Measurements from ENCODE around the gene SLC44A5. TPM values are rescaled to one million over a fixed set of nuclear protein-coding genes. Genes with fewer than 3 reads are reported as not detected.
"Not testable (repeated sequence)": the region's sequence is repeated elsewhere in the genome, so short reads cannot be mapped to it uniquely, and the experiment has no call there.

Gene SLC44A5
- under 1 TPM in 2 of 4 donors, not detected in 2; 0.15 to 0.58 TPM for total RNA-seq

DNA sequence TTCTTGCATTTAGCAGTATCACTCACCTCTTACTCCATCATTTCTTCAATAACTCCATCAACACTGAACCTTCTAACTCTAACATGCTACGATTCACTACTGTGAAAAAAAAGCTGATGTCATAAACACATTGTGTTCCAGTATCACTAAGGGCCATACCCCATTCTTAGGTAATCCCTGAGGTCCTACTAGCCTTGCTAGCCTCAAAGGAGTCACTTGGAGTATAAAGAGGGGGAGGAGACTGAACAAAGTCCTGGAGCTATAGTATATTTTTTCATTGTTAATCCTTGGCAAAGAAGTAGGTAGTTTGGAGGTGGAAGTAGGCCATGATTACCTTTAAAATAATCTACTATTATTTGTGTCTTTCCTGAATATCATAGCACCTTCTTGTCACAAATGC, at the start of gene SLC44A5:
SLC44A5 (minus strand) TSS at position 101 of the 400 bp plus-strand sequence. CDS start 69,667 bp downstream, outside the sequence.
- no peaks in the 10 kb centered on the region for H3K36me3 ChIP-seq
- DNase-seq: no peak

GRCh38 chr1:75655931-75656330, 45.0 kb upstream of the SLC44A5 start:
- Histone ChIP-seq H3K36me3 (no peaks in the 10 kb centered on the region), H3K9me3 (no peaks in the 10 kb centered on the region), H3K4me1 (no peaks in the 10 kb centered on the region), H3K27ac (no peak overlapping the region), H3K27me3 (no peaks in the 10 kb centered on the region), H3K4me3 (no peak overlapping the region)
- intact Hi-C loops (cut with DNase I; ENCODE audit: low total_unique reads) (no loop called here), in situ Hi-C loops (cut with MboI; ENCODE audit: low sequenced_read_pairs in 4 of 4) (no loop called here)
- ATAC-seq (no peak), DNase-seq (no peak)
- TF ChIP-seq POLR2A (IDR thresholded peaks at IDR 0.05): no peak
- TF ChIP-seq CTCF (IDR thresholded peaks at IDR 0.05 in 4 of 5, conservative IDR thresholded peaks at IDR 0.05 in 1 of 5): no peak

More for the DNA sequence above, at the start of gene SLC44A5:
- H3K27ac ChIP-seq: no peak within 1 kb of the TSS
- H3K4me3 ChIP-seq: no peak within 1 kb of the TSS
- TF ChIP-seq POLR2A (IDR thresholded peaks at IDR 0.05) (no peak), CTCF (IDR thresholded peaks at IDR 0.05 in 4 of 5, conservative IDR thresholded peaks at IDR 0.05 in 1 of 5) (no peak)
- intact Hi-C loops (cut with DNase I; ENCODE audit: low total_unique reads) (no loop called here), in situ Hi-C loops (cut with MboI; ENCODE audit: low sequenced_read_pairs in 4 of 4) (loop anchor here in 1 of 4 donors (25.0 kb wide), 1 partner anchor 349 kb away; no protein-coding TSS in a partner anchor)
- no peak for ATAC-seq
- H3K27me3 ChIP-seq: peaks cover 28 to 45% (median 34%) of the 10 kb centered on the region in 3 donors
- no peaks in the 10 kb centered on the region for H3K9me3 ChIP-seq
- peaks cover 14 to 16% of the 10 kb centered on the region in 2 donors for H3K4me1 ChIP-seq

DNA sequence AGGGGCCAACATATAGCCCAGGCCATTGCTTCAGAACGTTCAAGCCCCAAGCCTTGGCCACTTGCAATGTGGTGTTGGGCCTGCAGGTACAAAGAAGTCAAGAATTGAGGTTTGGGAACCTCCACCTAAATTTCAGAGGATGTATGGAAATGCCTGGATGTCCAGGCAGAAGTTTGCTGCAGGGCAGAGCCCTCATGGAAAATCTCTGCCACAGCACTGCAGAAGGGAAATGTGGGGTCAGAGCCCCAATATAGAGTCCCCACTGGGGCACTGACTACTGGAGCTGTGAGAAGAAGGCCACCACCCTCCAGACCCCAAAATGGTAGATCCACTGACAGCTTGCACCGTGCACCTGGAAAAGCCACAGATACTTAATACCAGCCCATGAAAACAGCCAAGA, 36.3 kb upstream of the SLC44A5 start:
- DNase-seq; H3K4me3 ChIP-seq; H3K4me1 ChIP-seq; H3K27ac ChIP-seq; H3K27me3 ChIP-seq; H3K9me3 ChIP-seq; H3K36me3 ChIP-seq; intact Hi-C loops (cut with DNase I; ENCODE audit: low total_unique reads); ATAC-seq: not testable (repeated sequence)
- in situ Hi-C loops (cut with MboI; ENCODE audit: low sequenced_read_pairs in 4 of 4): loop anchor here in 1 of 4 donors (25.0 kb wide), 1 partner anchor 410 kb away; no protein-coding TSS in a partner anchor

- intact Hi-C loops (cut with DNase I; ENCODE audit: low total_unique reads); DNase-seq; H3K4me1 ChIP-seq; H3K9me3 ChIP-seq; H3K36me3 ChIP-seq; ATAC-seq; H3K4me3 ChIP-seq; H3K27ac ChIP-seq; H3K27me3 ChIP-seq: not testable (repeated sequence)
- in situ Hi-C loops (cut with MboI; ENCODE audit: low sequenced_read_pairs in 4 of 4): loop anchor here in 1 of 4 donors (25.0 kb wide), 1 partner anchor 408 kb away; no protein-coding TSS in a partner anchor
Observed at GRCh38 chr1:75645153-75645552, 34.2 kb upstream of the SLC44A5 start.

- no peak for ATAC-seq
- no peak for TF ChIP-seq CTCF (IDR thresholded peaks at IDR 0.05 in 4 of 5, conservative IDR thresholded peaks at IDR 0.05 in 1 of 5)
- TF ChIP-seq POLR2A (IDR thresholded peaks at IDR 0.05): no peak
Observed at GRCh38 chr1:75643460-75643859, 32.5 kb upstream of the SLC44A5 start.

GRCh38 chr1:75641325-75641724, 30.4 kb upstream of the SLC44A5 start:
- no peaks in the 10 kb centered on the region for H3K4me1 ChIP-seq
- intact Hi-C loops (cut with DNase I; ENCODE audit: low total_unique reads): no loop called here
- ATAC-seq (no peak), DNase-seq (no peak)
- TF ChIP-seq POLR2A (IDR thresholded peaks at IDR 0.05) (no peak), CTCF (IDR thresholded peaks at IDR 0.05 in 4 of 5, conservative IDR thresholded peaks at IDR 0.05 in 1 of 5) (no peak)
- no peak overlapping the region for H3K4me3 ChIP-seq
- no peaks in the 10 kb centered on the region for H3K36me3 ChIP-seq
- no peaks in the 10 kb centered on the region for H3K27me3 ChIP-seq
- in situ Hi-C loops (cut with MboI; ENCODE audit: low sequenced_read_pairs in 4 of 4): loop anchor here in 1 of 4 donors (25.0 kb wide), 1 partner anchor 404 kb away; no protein-coding TSS in a partner anchor
- no peaks in the 10 kb centered on the region for H3K9me3 ChIP-seq
- H3K27ac ChIP-seq: no peak overlapping the region

More at GRCh38 chr1:75643460-75643859, 32.5 kb upstream of the SLC44A5 start:
- no peak for DNase-seq
- H3K36me3 ChIP-seq: no peaks in the 10 kb centered on the region
- in situ Hi-C loops (cut with MboI; ENCODE audit: low sequenced_read_pairs in 4 of 4): loop anchor here in 1 of 4 donors (25.0 kb wide), 1 partner anchor 406 kb away; no protein-coding TSS in a partner anchor
- H3K4me3 ChIP-seq: no peak overlapping the region
- H3K27me3 ChIP-seq: no peaks in the 10 kb centered on the region
- no peaks in the 10 kb centered on the region for H3K9me3 ChIP-seq
- no peaks in the 10 kb centered on the region for H3K4me1 ChIP-seq
- intact Hi-C loops (cut with DNase I; ENCODE audit: low total_unique reads): no loop called here
- H3K27ac ChIP-seq: no peak overlapping the region
